SK-N-DZ (cell line): Measurements from ENCODE around the gene PTPRJ.
"Not testable (repeated sequence)": the region's sequence is repeated elsewhere in the genome, so short reads cannot be mapped to it uniquely, and the experiment has no call there.

Experiments
- DNase-seq: peaks from one replicate; pipeline ENCODE4 v3.0.0-alpha.2; 2015; ENCODE audit warnings: low spot score

PTPRJ gene

DNA sequence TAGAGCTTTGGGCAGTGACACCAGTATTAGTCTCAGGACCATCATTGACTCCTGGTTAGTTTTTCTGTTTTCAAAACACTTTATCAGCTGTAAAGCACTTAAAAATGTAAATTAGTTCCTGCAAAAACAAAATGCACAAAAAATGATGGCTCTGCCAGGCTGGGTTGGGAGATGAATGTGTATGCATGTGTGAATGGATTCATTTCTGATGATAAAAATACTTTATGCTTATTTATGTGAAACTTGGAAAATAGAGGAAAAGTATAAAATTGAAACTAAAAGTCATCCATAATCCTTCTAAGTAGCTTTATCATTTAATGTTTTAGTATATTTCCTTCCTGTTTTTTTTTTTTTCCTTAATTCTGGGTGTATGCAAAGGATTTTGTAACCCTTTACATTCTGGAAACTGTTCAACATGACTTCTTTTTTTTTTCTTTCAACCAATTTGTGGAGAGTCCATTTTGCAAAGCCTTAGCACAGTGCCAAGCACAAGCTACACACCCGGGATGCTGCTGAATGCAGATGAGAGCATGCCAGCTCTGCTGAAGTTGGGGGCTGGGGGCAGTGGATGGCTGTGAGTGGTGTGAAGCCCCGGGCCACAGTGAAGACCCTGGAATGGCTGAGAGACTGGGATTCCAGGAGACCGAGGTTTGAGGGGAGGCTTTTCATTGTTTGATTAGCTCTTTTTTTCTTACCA is 37.6 kb downstream of the PTPRJ start:
- no peak for DNase-seq

GRCh38 chr11:48018528-48019216 is 38.3 kb downstream of the PTPRJ start:
- peak; percentile 22 for DNase-seq

DNA sequence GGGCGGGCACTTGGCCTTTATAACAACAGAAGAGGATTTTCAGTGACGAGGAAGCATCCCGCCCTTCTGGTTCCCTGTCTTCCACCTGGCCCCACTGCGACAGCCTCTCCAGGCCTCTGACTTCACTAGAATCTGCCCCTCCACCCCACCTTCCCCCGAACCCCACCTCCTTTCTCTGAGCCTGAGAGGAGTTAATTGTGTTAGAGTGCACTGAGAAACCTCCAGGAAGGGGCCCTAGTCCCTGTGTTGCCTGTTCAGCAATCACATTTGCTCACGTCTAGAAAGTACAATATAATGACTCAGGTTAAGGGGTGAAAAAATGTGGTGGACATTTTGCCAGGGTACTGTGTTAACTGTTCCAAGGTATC is 38.8 kb downstream of the PTPRJ start:
- peak; percentile 43 for DNase-seq

GRCh38 chr11:48019595-48019994 is 39.2 kb downstream of the PTPRJ start:
- no peak for DNase-seq

DNA sequence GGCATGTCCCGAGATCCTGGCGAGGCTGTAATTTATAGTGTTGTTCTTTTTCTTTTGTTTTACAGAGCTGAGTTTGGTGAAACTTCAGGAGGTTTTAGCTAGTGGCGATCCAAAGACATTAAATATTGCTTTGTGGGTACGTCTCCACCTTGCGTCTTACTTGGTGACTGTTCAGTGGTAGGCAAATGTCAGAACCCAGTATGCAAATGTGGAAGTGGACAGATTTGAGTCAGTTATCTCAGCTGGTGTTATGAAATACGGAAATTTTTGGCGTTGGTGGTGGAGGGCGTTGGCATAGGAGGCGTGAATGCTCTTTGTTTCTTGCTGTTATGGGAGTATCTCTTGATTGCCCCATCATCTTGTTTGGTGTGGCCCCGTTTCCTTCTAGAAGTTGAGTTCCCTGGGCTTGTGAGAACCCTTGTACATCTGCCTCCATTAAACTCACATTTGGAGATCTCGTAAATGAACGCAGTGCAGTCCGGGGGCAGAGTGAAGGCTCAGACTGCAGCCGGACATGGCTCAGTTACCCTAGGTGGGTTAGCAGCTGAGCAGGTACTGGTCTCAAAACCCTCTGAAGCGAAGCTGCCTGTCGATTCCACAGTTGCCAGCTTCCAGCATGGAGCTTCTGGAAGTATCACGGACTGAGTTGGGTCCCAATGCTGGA is 39.9 kb downstream of the PTPRJ start:
- DNase-seq, result no peak

DNA sequence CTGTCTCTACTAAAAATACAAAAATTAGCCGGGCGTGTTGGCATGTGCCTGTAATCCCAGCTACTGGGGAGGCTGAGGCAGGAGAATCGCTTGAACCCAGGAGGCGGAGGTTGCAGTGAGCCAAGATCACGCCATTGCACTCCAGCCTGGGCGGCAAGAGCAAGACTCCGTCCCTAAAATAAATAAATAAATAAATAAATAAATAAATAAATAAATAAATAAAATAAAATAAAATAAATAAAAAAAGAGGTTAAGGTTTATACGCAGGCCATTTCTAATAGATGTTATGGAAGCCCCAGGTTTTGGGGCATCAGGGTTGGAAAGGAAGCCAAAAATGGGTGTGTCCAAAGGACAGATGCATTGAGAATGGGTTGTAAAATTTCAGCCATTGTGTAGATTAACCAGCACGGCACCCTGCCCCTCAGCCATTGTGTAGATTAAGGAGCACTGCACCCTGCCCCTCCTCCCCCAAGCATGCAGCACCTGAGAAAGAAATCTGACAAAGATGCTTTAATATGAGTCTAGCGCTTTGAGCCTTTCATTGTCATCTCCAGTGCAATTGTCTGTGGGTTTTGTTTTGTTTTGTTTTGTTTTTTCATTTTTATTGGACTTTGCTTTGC is 41.0 kb downstream of the PTPRJ start:
- not testable (repeated sequence) for DNase-seq

DNA sequence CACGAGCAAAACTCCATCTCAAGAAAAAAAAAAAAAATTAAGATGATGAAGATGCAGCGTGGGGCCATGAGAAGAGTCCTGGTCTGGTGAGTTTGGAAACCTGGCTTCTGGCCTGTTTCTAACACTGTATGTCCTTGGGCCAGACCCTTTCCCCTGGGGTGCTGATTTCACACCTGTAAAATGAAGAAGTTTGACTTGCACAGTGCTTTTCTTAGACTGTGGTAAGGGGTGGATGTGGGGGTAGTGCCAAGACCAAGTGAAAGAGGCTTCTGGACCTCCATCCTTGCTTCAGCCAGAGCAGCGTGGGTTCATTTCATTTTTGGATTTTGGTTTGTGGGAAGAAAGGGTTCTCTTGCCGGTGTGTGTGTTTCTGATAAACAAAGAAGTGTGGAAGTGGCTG is 42.1 kb downstream of the PTPRJ start:
- no peak for DNase-seq

- not testable (repeated sequence) for DNase-seq
These were observed 43.2 kb downstream of the PTPRJ start for GRCh38 chr11:48023608-48024007.

- no peak for DNase-seq
These were observed 44.3 kb downstream of the PTPRJ start for GRCh38 chr11:48024635-48025071.

- DNase-seq, result no peak
These were observed 45.1 kb downstream of the PTPRJ start for GRCh38 chr11:48025293-48025983.

DNA sequence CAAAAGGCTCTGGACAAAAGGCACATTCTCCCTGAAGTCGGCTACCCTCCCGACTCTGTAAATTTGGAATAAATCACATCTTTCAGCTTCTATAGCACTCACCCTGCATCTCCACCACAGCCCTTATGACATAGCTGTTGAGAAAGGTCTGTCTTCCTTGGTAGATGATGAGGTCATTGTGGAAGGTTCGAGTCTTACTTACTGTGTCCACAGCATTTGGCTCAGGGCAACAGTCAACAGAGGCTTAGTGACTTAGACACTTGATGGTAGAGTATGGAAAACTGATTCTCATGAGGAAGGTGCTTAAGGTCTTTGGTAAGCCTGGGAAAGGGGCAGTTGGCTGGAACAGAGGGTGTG is 45.6 kb downstream of the PTPRJ start:
- no peak for DNase-seq

DNA sequence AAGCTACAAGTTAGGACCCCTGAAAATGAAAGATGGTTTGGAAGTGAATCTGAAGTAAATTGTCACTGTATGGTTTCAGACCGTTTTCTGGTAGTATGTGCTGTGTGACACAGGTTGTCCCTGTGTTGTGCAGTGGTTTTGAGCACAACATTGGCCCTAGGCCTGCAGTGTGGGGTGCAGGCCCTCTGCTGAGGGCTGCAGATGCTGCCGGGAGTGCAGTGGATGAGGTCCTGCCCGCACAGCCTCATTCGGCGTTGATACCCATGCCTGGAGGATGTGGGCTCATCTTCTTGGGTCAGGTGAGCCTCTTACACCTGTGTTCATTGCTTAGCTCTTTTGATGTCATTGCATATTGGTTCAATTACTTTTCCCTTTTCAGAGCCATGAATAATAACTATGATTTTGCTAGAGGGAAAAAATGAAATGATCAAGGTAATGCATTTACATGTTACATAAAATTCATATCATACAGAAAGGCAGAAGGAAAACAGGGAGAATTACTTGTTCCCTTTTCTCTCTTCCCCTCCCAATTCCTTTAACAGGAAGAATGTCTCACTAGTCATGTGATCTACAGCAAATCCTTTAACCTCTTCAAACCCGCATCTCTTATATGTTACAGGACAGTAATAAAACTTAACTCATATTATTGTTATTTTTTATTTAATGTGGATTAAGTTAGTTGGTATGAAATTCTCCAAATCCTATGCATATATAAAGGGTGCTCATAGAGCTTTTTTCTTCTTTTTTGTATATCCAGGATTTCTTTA is 48.7 kb downstream of the PTPRJ start:
- no peak for DNase-seq

DNA sequence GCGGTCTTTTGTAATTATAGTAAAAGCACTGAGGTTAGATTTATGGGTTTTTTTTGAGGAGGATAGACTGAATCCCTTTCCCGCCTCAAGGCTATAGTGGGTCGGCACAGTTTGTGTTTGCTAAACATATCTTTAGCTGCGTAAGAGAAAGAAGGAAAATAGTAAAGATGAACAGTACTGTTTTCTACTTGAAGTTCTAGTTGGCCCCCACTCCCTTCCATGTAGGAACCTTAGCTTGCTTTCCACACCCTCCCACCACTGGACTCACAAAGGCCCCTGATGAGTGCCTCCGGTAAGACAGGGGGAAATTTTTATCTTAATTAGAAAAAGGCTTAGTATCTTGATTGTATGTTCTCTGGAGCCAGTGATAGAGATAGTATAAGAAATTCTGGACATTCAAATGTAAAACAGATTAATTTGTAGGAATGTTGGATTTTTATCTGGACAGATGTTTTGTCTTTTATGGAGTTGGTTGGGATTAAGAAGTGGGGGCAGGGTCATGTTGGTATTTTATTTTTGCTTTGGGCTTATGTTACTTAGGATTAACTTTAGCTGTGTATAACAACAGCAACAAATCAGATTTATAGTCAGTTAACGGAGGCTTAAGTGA is 49.4 kb downstream of the PTPRJ start:
- DNase-seq, result no peak

DNA sequence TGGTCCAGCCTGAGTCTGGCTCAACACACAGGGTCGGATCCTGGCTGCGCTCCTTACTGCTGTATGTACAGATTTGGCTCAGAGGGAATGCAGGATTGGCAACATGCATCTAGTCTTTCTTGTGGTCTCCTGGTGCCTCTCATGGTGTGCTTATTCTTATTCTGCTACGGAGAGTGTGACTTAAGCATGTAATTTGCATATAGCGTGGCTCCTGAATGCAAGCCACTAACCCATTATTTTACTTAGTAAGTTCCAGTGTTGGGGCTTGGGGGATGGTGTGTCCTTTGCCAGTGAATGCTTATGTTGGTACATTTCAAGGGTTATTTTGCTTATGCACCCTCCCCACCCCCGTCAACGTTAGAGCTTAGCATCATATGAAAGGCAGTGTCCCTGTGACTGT is 51.2 kb downstream of the PTPRJ start:
- no peak for DNase-seq

GRCh38 chr11:48032721-48033120 is 52.4 kb downstream of the PTPRJ start:
- no peak for DNase-seq

GRCh38 chr11:48033918-48034341 is 53.6 kb downstream of the PTPRJ start:
- no peak for DNase-seq

DNA sequence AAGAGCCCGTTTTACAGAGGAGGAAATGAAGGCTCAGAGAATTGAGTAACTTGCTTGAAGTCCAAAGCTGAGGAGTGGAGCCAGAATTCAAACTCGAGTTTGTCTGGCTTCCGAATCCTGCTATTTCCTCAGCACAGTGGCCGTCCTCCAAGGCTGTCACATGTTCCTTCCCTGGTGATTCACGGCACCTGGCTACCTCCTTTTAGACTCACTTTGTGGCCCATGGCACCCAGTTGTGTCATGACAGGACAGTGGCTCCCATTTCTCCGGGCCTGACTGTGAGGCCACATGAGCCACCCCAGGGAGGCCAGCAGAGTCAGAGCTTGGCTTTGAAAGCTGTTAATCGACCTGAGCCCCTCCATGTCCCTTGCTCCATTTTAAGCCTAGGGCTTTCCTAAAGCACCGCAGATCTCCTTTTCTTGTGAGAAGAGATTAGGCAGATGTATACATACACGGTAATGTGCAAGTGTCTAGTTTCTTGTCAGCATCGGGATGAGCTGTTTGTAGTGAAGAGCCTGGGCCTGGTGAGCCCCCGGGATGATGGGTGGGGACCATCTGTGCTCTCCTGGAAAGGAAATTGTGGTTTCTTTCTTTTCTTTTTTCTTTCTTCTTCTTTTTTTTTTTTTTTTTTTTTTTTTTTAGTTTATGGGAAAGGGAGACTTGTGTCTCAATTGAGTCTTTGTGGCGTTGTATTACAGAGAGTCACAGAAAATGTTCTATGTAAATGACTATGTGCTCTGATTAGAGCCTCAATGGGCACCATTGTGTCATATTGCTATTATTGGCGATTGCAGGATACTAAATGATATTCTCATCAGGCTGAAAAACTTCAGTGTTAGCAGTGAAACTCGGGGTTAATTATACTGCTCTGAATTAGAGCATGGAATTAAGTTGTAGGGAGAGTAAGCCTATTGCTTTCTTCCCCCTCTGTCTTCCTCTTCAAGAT is 54.8 kb downstream of the PTPRJ start:
- no peak for DNase-seq

DNA sequence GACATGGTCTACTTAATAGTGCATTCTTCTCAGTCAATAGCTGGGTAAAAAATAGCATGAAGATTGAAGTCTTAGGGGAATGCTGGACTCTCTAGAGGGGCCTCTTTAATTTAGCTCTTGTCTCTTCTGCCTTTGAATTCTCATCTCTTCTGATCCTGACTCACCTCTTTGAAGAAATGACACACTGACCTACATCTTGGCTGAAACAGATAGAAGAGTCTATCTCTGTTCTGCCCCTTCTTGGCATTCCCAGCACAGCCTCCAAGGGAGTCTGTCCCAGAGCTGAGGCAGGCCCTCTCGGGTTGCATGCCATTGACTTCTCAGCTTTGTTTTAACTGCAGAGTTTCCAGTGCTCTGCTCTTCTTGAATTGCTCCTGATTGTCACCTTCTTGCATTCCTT is 55.7 kb downstream of the PTPRJ start:
- DNase-seq, result no peak

DNA sequence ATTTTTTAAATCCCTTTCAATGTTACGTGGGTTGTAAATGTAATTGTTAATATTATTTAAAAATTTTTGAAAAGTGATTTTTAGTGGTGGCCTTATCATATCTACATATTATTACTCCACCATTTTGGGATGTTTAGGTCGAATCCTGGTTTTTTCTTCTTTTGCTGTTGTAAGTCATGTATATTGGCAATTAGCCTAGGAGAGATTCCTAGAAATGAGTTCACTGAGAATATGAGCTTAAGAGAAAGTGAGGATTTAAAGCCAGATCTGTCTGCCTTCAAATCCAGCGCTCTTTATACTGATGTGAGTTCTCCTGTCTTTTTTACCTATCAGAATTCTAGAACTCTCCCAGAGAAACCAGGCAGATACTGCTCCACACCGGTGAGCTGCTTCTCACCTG is 56.1 kb downstream of the PTPRJ start:
- no peak for DNase-seq
